Transverse colon (tissue), 4 donors: Measurements from ENCODE around the gene MTA1. TPM values are rescaled to one million over a fixed set of nuclear protein-coding genes. Genes with fewer than 3 reads are reported as not detected.
A peak's percentile ranks its signal among the peaks of the same experiment; 100 is the strongest.

Experiments used
- DNase-seq: peaks from one replicate; pipeline ENCODE4 v3.0.0-alpha.2; 2019
- H3K27ac ChIP-seq, 4 donors: fragments of 200-600 bp; sonication (generic); 2 replicates each; pipeline ENCODE4 v1.5.1; 2016 to 2018; ENCODE audit warnings: inconsistent platforms in 4 of 4
- H3K27me3 ChIP-seq: fragments of 200-600 bp; sonication (generic); 2 replicates; pipeline ENCODE4 v1.5.1; 2017; ENCODE audit warnings: inconsistent platforms
- H3K36me3 ChIP-seq, 4 donors: fragments of 200-600 bp; sonication (generic); 2 replicates each; pipeline ENCODE4 v1.5.1; 2017 to 2019; ENCODE audit warnings: inconsistent platforms in 4 of 4
- H3K4me1 ChIP-seq, 4 donors: fragments of 200-600 bp; sonication (generic); 2 replicates each; pipeline ENCODE4 v1.5.1; 2017 to 2020; ENCODE audit warnings: inconsistent platforms in 4 of 4
- H3K4me3 ChIP-seq, 4 donors: fragments of 200-600 bp; sonication (generic); 1 replicate in 1 of 4; 2 replicates in 3 of 4; pipeline versions ENCODE4 v1.5.1 to v1.6.1; 2017 to 2019; ENCODE audit warnings: inconsistent platforms in 4 of 4
- H3K9me3 ChIP-seq, 2 donors: fragments of 200-600 bp; sonication (generic); 2 replicates each; pipeline ENCODE4 v1.5.1; 2017 to 2019; ENCODE audit warnings: inconsistent platforms in 2 of 2
- EP300 ChIP-seq: sonication (generic); formaldehyde crosslinking; IDR thresholded peaks from one replicate; pipeline ENCODE4 v1.6.1; 2017; ENCODE audit warnings: antibody characterized with exemption, low read depth
- POLR2A ChIP-seq: fragments of 450-650 bp; IDR thresholded peaks from one replicate; pipeline ENCODE4 v1.6.1; 2016; ENCODE audit warnings: antibody characterized with exemption, mild to moderate bottlenecking, moderate library complexity
- POLR2AphosphoS5 ChIP-seq, 3 donors: sonication (generic); formaldehyde crosslinking; IDR thresholded peaks; one replicate each; pipeline ENCODE4 v1.6.1; 2016; ENCODE audit warnings: antibody characterized with exemption in 3 of 3
- WGBS, 2 donors: methylation state at CpG; one replicate each; pipeline ENCODE4 v1.1.5; 2018; ENCODE audit warnings: low coverage in 1 of 2; 5-methylcytosine and 5-hydroxymethylcytosine counted together
- in situ Hi-C, 4 donors: fragments of 200-750 bp; cut with MboI; loops; one replicate each; pipeline versions ENCODE4 v1.15.0 to v1.15.1; 2017; ENCODE audit warnings: low sequenced_read_pairs in 3 of 4, low pct_ligation_motif_present in 1 of 4, low pct_unique_long_range_greater_than_20kb in 1 of 4
- intact Hi-C: fragments of 100-400 bp; cut with DNase I; formaldehyde crosslinking; loops from one replicate; pipeline ENCODE4 v1.15.1; 2023; ENCODE audit warnings: low total_unique reads
- total RNA-seq, 4 donors: library from RNA; depleted of rRNA; stranded (reverse); fragments of >200 nt; gene quantifications; one replicate each; pipeline ENCODE4 v1.1.0, GENCODE V29; 2016
- TF ChIP-seq, protein P1 (sequence below), 5 experiments: fragments of 200-600 bp in 3 of 5; fragments of 450-650 bp in 2 of 5; sonication (generic) in 3 of 5; IDR thresholded peaks; 1 replicate in 2 of 5; 2 replicates in 3 of 5; pipeline ENCODE4 v1.5.1; 2016 to 2017; ENCODE audit warnings: antibody characterized with exemption in 5 of 5, inconsistent platforms in 3 of 5, mild to moderate bottlenecking in 2 of 5, moderate library complexity in 1 of 5

Gene MTA1
- total RNA-seq, 4 donors from 2014 or later, result 79.4 to 293 (median 106) TPM

DNA sequence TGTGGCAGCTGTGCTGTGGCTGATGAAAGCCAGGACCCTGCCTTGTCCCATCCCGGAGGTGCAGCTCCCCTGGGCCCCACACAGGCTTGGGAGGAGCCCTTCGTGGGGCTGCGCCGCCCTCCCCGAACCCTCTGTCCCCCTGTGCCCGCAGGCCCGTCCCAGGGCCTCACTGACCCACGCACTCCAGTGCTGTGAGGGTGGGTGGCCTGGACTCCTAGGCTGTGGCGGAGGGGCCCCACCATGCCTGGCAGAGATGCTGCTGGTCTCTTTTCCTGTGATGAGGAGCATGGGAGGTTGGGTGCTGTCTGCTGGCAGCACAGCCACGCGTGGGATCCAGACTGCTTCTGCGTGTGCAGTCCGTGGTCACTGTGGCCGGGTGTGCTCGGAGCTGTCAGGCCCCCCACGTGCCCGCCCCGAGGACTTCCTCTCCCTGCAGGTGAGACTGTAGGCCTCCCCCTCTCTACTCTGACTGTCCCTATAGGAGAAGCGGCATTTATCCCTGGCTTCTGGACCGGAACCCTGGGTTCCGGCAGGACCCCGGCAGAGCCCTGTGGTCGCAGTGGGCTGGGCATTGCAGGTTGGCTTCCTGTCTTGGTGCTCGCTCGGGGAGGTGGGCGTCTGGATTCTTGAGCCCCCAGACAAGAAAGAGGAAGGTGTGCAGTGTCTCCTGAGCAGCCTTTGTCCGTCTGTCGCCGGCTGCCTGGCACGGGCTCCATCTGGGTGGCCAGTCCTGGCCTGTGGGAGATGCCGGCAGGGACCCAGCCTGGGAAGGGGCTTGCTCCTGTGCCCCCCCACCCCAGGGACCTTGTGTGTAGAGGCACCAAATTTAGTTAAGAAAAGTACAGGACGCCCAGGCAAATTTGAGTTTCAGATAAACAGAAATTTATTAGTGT is 2.3 kb downstream of the MTA1 start:
- Histone ChIP-seq H3K4me3 (no peak overlapping the region), H3K27ac (peak overlapping the region in 3 of 4 donors; percentile 63 to 78 (median 75)), H3K36me3 (no peaks in the 10 kb centered on the region), H3K9me3 (no peaks in the 10 kb centered on the region), H3K4me1 (peaks cover 23 to 39% (median 32%) of the 10 kb centered on the region in 4 donors), H3K27me3 (no peaks in the 10 kb centered on the region)
- in situ Hi-C loops, result no loop called here
- intact Hi-C loops, result no loop called here
- no peak for DNase-seq
- TF ChIP-seq EP300, result no peak
- no peak for TF ChIP-seq POLR2AphosphoS5 (IDR thresholded peaks at IDR 0.05)
- TF ChIP-seq, protein P1, sequence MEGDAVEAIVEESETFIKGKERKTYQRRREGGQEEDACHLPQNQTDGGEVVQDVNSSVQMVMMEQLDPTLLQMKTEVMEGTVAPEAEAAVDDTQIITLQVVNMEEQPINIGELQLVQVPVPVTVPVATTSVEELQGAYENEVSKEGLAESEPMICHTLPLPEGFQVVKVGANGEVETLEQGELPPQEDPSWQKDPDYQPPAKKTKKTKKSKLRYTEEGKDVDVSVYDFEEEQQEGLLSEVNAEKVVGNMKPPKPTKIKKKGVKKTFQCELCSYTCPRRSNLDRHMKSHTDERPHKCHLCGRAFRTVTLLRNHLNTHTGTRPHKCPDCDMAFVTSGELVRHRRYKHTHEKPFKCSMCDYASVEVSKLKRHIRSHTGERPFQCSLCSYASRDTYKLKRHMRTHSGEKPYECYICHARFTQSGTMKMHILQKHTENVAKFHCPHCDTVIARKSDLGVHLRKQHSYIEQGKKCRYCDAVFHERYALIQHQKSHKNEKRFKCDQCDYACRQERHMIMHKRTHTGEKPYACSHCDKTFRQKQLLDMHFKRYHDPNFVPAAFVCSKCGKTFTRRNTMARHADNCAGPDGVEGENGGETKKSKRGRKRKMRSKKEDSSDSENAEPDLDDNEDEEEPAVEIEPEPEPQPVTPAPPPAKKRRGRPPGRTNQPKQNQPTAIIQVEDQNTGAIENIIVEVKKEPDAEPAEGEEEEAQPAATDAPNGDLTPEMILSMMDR (IDR thresholded peaks at IDR 0.05), result no peak
- no peak for TF ChIP-seq POLR2A
- 59% methylated on average over 32 of the region's 32 CpGs; no CpG with 5 or more reads in 1 of the 2 donors for WGBS, 2 donors

DNA sequence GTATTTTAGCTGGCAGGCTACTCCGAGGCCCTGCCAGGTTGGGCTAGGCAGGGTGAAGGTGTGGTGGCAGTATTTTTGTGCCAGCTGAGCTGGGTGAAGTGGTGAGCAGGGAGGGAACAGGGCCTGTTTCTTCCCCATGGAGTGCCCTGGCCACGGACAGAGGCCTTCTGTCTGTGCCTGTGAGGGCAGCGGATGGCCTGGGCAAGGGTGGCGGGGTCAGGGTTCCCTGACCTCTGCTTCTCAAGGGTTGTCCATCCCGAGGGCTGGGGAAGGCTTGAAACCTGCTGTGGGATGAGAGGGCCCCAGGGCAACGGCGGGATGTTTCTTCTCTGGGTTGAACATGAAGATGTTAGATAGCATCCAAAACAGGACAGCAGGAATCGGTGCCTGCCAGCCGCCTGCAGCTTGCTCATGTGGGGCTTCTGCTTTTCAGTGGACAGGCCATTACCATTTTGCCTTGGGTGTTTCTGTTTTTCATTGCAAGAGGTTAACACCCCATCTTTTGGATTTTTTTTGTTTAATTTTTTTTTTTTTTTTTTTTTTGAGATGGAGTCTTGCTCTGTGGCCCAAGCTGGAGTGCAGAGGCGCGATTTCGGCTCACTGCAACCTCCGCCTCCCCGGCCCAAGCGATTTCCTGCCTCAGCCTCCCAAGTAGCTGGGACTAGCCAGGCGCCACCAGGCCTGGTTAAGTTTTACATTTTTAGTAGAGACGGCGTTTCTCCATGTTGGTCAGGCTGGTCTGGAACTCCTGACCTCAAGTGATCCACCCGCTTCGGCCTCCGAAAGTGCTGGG is 3.3 kb downstream of the MTA1 start:
- Histone ChIP-seq H3K27ac (no peak overlapping the region), H3K4me3 (no peak overlapping the region), H3K9me3 (no peaks in the 10 kb centered on the region), H3K4me1 (peaks cover 23 to 36% (median 31%) of the 10 kb centered on the region in 4 donors), H3K27me3 (no peaks in the 10 kb centered on the region), H3K36me3 (no peaks in the 10 kb centered on the region)
- in situ Hi-C loops (no loop called here), intact Hi-C loops (no loop called here)
- TF ChIP-seq EP300, result no peak
- TF ChIP-seq, protein P1 (IDR thresholded peaks at IDR 0.05), result no peak
- no peak for TF ChIP-seq POLR2A
- no peak for TF ChIP-seq POLR2AphosphoS5 (IDR thresholded peaks at IDR 0.05)
- 85 to 95% methylated on average over 4 to 21 of the region's 21 CpGs for WGBS, 2 donors
- no peak for DNase-seq

DNA sequence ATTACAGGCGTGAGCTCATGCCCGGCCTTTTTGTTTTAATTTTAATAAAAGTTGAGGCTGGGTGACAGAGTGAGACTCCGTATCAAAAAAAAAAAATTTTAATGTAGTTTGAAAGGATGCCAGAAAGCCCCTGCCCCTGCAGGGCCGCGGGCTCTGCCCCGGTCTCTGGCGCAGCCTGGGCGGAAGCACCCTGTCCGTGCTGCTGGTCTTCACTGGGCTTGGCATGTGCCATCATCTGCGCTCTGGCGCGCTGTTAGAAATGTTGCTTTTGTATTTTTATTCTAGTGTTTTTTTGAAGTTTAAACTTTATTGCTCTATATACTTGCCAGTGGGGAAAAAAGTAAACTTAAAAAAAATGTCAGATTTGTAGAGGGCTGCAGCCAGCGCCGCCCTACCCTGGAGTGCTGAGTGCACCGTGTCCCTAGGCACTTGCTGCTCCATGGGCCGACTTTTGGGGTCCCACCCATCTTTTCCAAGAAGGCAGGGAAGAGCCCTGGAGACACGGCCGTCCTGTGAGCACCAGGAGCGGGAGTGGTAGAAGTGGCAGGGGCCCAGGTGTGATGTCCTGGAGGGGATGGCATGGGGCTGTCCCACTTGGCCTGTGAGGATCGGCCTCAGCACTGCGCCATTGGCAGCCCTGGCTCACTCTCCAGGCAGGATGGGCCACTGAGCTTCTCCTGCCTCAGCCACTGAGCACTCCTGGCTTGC is 4.0 kb downstream of the MTA1 start:
- 94 to 96% methylated on average over 12 to 21 of the region's 21 CpGs for WGBS, 2 donors
- Histone ChIP-seq H3K27me3 (no peaks in the 10 kb centered on the region), H3K4me3 (no peak overlapping the region), H3K9me3 (no peaks in the 10 kb centered on the region), H3K27ac (no peak overlapping the region), H3K4me1 (peaks cover 23 to 31% (median 26%) of the 10 kb centered on the region in 4 donors), H3K36me3 (no peaks in the 10 kb centered on the region)
- no peak for DNase-seq
- TF ChIP-seq, protein P1 (IDR thresholded peaks at IDR 0.05), result no peak
- TF ChIP-seq POLR2A (no peak), POLR2AphosphoS5 (IDR thresholded peaks at IDR 0.05) (no peak), EP300 (no peak)
- intact Hi-C loops, result no loop called here
- in situ Hi-C loops, result no loop called here
